Activated CD8-positive, alpha-beta T cell treated with anti-CD3 and anti-CD28 coated beads for 36 hours (primary cell): Measurements from ENCODE around the gene ATPAF1. TPM values are rescaled to one million over a fixed set of nuclear protein-coding genes. Genes with fewer than 3 reads are reported as not detected.

Source experiments
- ATAC-seq: fragments of 200-7000 bp; cut with Tn5 transposase; one replicate; pipeline ENCODE4 v1.10.0; 2021; ENCODE audit warnings: mild to moderate bottlenecking, moderate library complexity
- CTCF ChIA-PET: fragments of 350-600 bp; sonication (Branson Sonifier 250); formaldehyde crosslinking; loops from one replicate; lab custom pipeline; 2021; ENCODE audit warnings: antibody characterized with exemption; lab: Charles Lee
- POLR2A ChIA-PET: fragments of 350-600 bp; sonication (Branson Sonifier 250); formaldehyde crosslinking; loops from one replicate; lab custom pipeline; 2021; ENCODE audit warnings: antibody characterized with exemption; lab: Charles Lee
- DNase-seq: peaks from one replicate; pipeline ENCODE4 v3.0.0-alpha.2; 2020
- H3K27ac Mint-ChIP-seq: one replicate; pipeline ENCODE4 v1.8.0; 2021; ENCODE audit warnings: mild to moderate bottlenecking, mixed read lengths
- H3K27me3 Mint-ChIP-seq: one replicate; pipeline ENCODE4 v1.8.0; 2021; ENCODE audit warnings: mixed read lengths
- H3K36me3 Mint-ChIP-seq: one replicate; pipeline ENCODE4 v1.8.0; 2021; ENCODE audit warnings: low read depth, mixed read lengths
- H3K4me1 Mint-ChIP-seq: one replicate; pipeline ENCODE4 v1.8.0; 2021; ENCODE audit warnings: low read depth, mixed read lengths
- H3K4me3 Mint-ChIP-seq: one replicate; pipeline ENCODE4 v1.8.0; 2021; ENCODE audit warnings: mild to moderate bottlenecking, moderate library complexity, mixed read lengths
- H3K9me3 Mint-ChIP-seq: one replicate; pipeline ENCODE4 v1.8.0; 2021; ENCODE audit warnings: mixed read lengths
- intact Hi-C: fragments of 100-400 bp; cut with micrococcal nuclease; formaldehyde crosslinking; loops from one replicate; pipeline ENCODE4 v1.10.0; 2022
- total RNA-seq, 2 experiments: library from RNA; stranded (reverse); gene quantifications; one replicate each; pipeline ENCODE4 v1.2.3, GENCODE V29; 2021
- TF ChIP-seq, protein P1 (sequence below): fragments of 200-600 bp; IDR thresholded peaks from one replicate; pipeline ENCODE4 v1.8.0; 2022; ENCODE audit warnings: antibody characterized with exemption, mild to moderate bottlenecking

Gene ATPAF1
- total RNA-seq, 2 experiments from 2014 or later = 40.3 to 41.8 TPM

DNA sequence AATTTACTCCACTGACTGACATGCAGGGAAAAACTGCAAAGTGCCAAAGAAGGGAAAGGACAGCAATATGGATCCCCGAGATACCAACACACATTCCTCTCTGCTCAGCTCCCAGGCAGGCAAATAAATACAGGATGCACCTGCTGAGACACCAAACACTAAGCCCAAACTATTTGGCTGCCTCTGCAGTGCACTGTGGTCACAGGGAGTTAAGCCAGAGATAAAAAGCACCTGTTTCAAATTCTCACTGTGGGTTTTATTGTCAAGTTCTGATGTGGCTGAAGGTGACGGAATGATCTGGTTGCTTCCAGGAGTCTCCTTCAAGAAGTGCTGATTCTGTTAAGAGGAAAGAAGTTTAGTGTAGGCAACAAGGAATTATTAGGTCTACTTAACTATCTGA, 21.2 kb upstream of the ATPAF1 start:
- intact Hi-C loops = no loop called here
- ChIA-PET POLR2A (no interaction called here), CTCF (interaction anchor here (1.1 kb wide), 1 partner anchor 10 kb away, joined by 3 read pairs; no protein-coding TSS in a partner anchor)
- no peak for ATAC-seq
- H3K27ac Mint-ChIP-seq = peak overlapping the region; percentile 68
- no peak for DNase-seq
- TF ChIP-seq, protein P1, sequence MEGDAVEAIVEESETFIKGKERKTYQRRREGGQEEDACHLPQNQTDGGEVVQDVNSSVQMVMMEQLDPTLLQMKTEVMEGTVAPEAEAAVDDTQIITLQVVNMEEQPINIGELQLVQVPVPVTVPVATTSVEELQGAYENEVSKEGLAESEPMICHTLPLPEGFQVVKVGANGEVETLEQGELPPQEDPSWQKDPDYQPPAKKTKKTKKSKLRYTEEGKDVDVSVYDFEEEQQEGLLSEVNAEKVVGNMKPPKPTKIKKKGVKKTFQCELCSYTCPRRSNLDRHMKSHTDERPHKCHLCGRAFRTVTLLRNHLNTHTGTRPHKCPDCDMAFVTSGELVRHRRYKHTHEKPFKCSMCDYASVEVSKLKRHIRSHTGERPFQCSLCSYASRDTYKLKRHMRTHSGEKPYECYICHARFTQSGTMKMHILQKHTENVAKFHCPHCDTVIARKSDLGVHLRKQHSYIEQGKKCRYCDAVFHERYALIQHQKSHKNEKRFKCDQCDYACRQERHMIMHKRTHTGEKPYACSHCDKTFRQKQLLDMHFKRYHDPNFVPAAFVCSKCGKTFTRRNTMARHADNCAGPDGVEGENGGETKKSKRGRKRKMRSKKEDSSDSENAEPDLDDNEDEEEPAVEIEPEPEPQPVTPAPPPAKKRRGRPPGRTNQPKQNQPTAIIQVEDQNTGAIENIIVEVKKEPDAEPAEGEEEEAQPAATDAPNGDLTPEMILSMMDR = no peak
- no peaks in the 10 kb centered on the region for H3K9me3 Mint-ChIP-seq
- peaks cover 43% of the 10 kb centered on the region for H3K36me3 Mint-ChIP-seq
- no peaks in the 10 kb centered on the region for H3K27me3 Mint-ChIP-seq
- no peak overlapping the region for H3K4me3 Mint-ChIP-seq
- peaks cover 10% of the 10 kb centered on the region for H3K4me1 Mint-ChIP-seq

DNA sequence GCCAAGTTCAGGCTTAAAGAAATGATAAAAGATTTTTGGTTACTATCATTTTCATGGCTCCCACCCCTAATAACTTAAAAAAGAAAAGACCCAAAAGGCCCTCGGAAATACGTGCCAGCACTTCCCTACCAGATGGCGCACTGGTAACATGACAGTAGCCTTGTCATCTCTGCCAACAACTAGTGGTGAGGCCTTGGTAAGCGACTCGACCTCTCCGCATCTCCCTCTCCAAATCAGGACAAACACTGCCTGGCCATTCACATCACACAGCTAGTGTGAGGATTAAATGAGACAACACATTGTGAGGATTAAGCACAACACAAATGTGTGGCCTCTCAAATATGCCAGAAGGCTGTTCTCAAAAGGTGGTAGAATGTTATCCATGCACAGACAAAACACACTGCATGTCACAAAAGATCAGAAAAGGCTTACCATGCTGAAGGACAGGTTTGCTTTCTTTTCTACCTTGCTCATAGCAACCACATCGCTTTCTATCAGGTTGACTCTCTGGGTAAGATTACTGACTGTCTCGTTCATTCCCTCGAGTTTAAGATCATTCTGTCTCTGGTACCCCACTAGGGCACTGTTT, 19.9 kb upstream of the ATPAF1 start:
- no peak for DNase-seq
- no peak overlapping the region for H3K4me3 Mint-ChIP-seq
- intact Hi-C loops = no loop called here
- peaks cover 10% of the 10 kb centered on the region for H3K4me1 Mint-ChIP-seq
- POLR2A ChIA-PET = interaction anchor here (0.6 to 1.0 kb wide), 2 partner anchors 9 to 16 kb away, joined by 3 read pairs; no protein-coding TSS in a partner anchor
- CTCF ChIA-PET = no interaction called here
- H3K9me3 Mint-ChIP-seq = no peaks in the 10 kb centered on the region
- ATAC-seq = no peak
- no peaks in the 10 kb centered on the region for H3K27me3 Mint-ChIP-seq
- TF ChIP-seq, protein P1 = no peak
- H3K27ac Mint-ChIP-seq = peak overlapping the region; percentile 49
- peaks cover 42% of the 10 kb centered on the region for H3K36me3 Mint-ChIP-seq

DNA sequence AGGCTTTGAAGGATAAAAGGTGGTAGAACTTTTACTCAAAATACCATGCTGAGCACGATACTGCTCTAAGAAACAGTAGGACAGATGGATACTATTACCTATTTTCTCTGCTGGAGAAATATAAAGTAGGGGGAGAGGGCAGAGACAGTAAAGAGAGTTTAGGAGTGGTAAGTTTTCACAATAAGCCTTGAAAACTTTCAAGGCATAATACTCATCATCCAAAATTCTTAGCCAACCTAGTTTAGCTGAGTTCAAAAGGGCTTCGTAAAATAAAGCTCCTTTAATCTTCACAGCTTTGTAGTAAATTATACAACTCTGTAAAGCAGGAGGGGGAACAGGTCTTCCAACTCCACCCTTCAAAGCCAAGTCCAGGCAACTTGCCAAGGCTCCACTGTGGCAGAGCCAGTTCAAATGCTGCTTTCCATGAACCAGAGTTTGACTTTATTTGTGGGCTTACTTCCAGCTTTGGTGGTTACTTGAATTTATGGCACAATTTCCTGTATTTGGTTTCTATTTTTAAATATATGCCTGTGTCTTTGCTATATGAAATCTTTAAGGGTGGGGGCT, 19.0 kb upstream of the ATPAF1 start:
- ChIA-PET POLR2A (interaction anchor here (0.6 to 1.0 kb wide), 2 partner anchors 9 to 15 kb away, joined by 3 read pairs; no protein-coding TSS in a partner anchor), CTCF (interaction anchor here (0.9 kb wide), 1 partner anchor 20 kb away, joined by 3 read pairs; no protein-coding TSS in a partner anchor)
- DNase-seq (no peak), ATAC-seq (no peak)
- H3K27ac Mint-ChIP-seq = peak overlapping the region; percentile 10
- TF ChIP-seq, protein P1 = no peak
- peaks cover 41% of the 10 kb centered on the region for H3K36me3 Mint-ChIP-seq
- no peaks in the 10 kb centered on the region for H3K9me3 Mint-ChIP-seq
- H3K27me3 Mint-ChIP-seq = no peaks in the 10 kb centered on the region
- H3K4me3 Mint-ChIP-seq = no peak overlapping the region
- intact Hi-C loops = no loop called here
- peaks cover 10% of the 10 kb centered on the region for H3K4me1 Mint-ChIP-seq

DNA sequence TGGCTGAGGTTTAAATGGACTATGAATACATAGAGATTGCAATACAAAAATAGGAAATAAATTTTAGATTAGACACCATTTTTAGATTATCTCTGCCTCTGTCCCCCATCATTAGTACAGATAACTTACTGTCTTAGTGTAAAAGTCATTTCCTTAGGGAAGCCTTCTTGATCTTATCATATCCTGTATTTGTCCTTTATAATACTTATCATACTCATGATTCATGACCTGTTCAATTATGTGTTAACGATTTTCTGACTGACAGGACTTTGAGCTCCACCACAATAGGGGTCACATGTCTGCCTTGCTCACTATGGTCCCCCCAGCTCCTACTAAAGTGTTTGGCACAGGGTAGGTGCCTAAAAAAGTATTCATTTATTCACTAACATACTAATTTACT, 18.1 kb upstream of the ATPAF1 start:
- Mint-ChIP-seq H3K36me3 (peaks cover 40% of the 10 kb centered on the region), H3K4me3 (no peak overlapping the region), H3K27ac (peak overlapping the region; percentile 27), H3K4me1 (peaks cover 10% of the 10 kb centered on the region), H3K9me3 (no peaks in the 10 kb centered on the region), H3K27me3 (no peaks in the 10 kb centered on the region)
- ATAC-seq (no peak), DNase-seq (no peak)
- ChIA-PET POLR2A (no interaction called here), CTCF (no interaction called here)
- TF ChIP-seq, protein P1 = no peak
- intact Hi-C loops = no loop called here

DNA sequence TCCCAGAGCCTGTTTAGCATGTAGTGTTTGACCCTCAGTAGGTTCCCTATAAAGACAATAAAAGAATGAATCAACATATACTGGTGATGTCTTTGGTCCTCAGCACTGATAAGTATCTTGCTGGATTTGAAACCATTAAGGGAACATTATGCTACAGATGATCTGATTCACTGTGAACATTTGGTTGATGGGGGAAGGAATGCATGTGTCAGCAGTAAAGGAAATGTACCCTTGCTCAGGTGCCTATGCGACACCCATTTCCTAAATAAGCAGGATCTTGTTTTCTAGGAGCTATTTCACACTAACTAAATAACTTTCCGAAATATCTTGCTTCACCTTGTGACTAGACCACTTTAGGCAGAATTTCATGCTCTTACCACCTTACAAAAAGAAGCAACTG, 16.5 kb upstream of the ATPAF1 start:
- no peaks in the 10 kb centered on the region for H3K9me3 Mint-ChIP-seq
- H3K27ac Mint-ChIP-seq = peak overlapping the region; percentile 21
- H3K27me3 Mint-ChIP-seq = no peaks in the 10 kb centered on the region
- peaks cover 49% of the 10 kb centered on the region for H3K36me3 Mint-ChIP-seq
- intact Hi-C loops = no loop called here
- ChIA-PET CTCF (interaction anchor here (1.0 to 1.1 kb wide), 2 partner anchors 42 to 237 kb away, joined by 3 to 4 read pairs; no protein-coding TSS in a partner anchor), POLR2A (no interaction called here)
- H3K4me1 Mint-ChIP-seq = peaks cover 5% of the 10 kb centered on the region
- no peak for DNase-seq
- no peak for ATAC-seq
- TF ChIP-seq, protein P1 = no peak
- no peak overlapping the region for H3K4me3 Mint-ChIP-seq
